Non-pigmented ciliary epithelial cell (primary cell): ENCODE results near the gene NR2F2.
A peak's percentile ranks its signal among the peaks of the same experiment; 100 is the strongest.

Experiments
- DNase-seq: peaks from one replicate; pipeline ENCODE4 v3.0.0-alpha.2; 2010; ENCODE audit warnings: low read depth

The NR2F2 gene

GRCh38 chr15:96353930-96354730 is 23.6 kb downstream of the NR2F2 start:
- DNase-seq, result no peak

GRCh38 chr15:96354731-96355567 is 24.4 kb downstream of the NR2F2 start:
- DNase-seq, result no peak

GRCh38 chr15:96355568-96356187 is 25.2 kb downstream of the NR2F2 start:
- DNase-seq, result no peak

GRCh38 chr15:96356494-96357455 is 26.3 kb downstream of the NR2F2 start:
- DNase-seq, result peak; percentile 48

- no peak for DNase-seq
These were observed 27.7 kb downstream of the NR2F2 start for GRCh38 chr15:96358001-96358801.

- DNase-seq, result no peak
These were observed 28.5 kb downstream of the NR2F2 start for GRCh38 chr15:96358821-96359615.

GRCh38 chr15:96359616-96360521 is 29.4 kb downstream of the NR2F2 start:
- no peak for DNase-seq

- DNase-seq, result no peak
These were observed 30.2 kb downstream of the NR2F2 start for GRCh38 chr15:96360581-96361308.

- DNase-seq, result no peak
These were observed 31.0 kb downstream of the NR2F2 start for GRCh38 chr15:96361309-96362010.

GRCh38 chr15:96362011-96362754 is 31.7 kb downstream of the NR2F2 start:
- no peak for DNase-seq

GRCh38 chr15:96362755-96363651 is 32.5 kb downstream of the NR2F2 start:
- no peak for DNase-seq

GRCh38 chr15:96363707-96364106 is 33.2 kb downstream of the NR2F2 start:
- no peak for DNase-seq

GRCh38 chr15:96365781-96366525 is 35.5 kb downstream of the NR2F2 start:
- DNase-seq, result no peak

- no peak for DNase-seq
These were observed 36.0 kb downstream of the NR2F2 start for GRCh38 chr15:96366526-96366877.
